SH-SY5Y (cell line): ENCODE results near the gene ANXA4.

Experiments used
- GATA2 ChIP-seq: IDR thresholded peaks from 2 replicates; pipeline ENCODE4 v1.6.1; 2011; ENCODE audit warnings: mild to moderate bottlenecking, low read depth, low read length
- GATA3 ChIP-seq: IDR thresholded peaks from 2 replicates; pipeline ENCODE4 v1.6.1; 2011; ENCODE audit warnings: low read depth, mild to moderate bottlenecking, low read length, moderate library complexity

DNA sequence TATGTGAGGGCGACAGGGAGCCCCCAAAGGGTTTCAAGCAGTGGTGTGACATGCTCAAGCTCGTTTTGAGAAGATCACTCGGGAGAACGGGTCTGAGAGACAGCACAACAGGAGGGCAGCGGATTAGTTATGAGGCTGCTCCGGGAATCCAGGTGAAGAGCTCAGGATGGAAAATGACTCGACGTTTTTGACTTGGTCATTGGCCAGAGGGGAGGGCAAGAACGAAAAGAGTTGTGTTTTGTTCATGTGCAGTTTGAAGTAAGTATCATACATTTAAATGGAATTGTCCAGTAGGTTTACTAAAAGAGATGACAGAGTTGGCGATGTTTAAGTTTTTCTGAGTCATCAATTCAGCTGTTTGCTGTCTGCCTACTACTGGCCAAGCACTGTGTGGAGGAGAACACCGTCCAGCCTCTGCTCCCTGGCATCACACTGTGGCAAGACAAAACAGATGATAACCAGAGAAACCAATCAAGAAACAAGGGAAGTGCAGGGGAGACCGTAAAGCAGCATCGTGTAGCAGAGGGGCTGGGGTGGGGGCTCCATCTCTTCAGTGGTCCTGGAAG lies 25.3 kb upstream of the ANXA4 start:
- TF ChIP-seq GATA3 = no peak
- no peak for TF ChIP-seq GATA2
